GM18508 (cell line): ENCODE results near the gene SUCLG2.

Experiments used
- ATAC-seq: cut with Tn5 transposase; IDR thresholded peaks from one replicate; pipeline ENCODE4 v1.9.1; 2021; ENCODE audit warnings: moderate number of reproducible peaks; ENCODE audit not compliant: insufficient read depth, unreplicated experiment

Gene SUCLG2

DNA sequence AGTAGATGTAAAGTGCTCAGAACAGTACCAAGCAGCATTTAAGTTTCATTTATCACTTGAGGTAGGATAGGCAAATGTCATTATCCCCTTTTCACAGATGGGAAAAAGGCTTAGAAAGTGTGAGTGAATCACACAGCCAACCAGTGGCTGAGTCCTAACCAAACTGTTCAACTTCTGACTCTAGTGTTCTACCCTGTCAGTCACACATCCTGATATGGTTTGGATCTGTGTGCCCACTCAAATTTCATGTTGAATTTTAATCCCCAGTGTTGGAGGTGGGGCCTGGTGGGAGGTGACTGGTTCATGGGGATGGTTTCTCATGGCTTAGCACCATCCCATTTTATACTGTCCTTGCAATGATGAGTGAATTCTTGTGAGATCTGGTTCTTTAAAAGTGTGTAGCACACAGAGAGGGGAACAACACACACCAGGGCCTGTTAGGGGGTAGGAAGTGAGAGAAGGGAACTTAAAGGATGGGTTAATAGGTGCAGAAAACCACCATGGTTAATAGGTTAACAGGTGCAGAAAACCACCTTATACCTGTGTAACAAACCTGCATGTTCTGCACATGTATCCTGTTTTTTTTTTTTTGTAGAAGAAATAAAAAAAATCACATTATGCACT lies 304.7 kb downstream of the SUCLG2 start:
- peak; percentile 98 for ATAC-seq

DNA sequence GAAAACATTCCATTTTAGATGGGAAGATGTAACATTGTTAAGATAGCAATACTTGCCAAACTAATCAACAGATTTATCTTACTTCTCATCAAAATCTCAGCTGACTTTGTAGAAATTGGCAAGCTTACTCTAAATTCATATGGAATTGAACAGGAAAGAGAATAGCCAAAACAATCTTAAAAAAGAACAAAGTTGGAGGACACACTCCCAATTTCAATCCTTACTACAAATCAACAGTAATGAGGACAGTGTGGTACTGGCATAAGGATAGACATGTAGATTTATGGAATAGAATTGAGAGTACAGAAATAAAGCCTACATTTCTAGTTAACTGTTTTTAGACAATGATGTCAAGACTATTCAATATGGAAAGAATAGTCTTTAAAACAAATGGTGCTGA lies 308.3 kb downstream of the SUCLG2 start:
- ATAC-seq = no peak

DNA sequence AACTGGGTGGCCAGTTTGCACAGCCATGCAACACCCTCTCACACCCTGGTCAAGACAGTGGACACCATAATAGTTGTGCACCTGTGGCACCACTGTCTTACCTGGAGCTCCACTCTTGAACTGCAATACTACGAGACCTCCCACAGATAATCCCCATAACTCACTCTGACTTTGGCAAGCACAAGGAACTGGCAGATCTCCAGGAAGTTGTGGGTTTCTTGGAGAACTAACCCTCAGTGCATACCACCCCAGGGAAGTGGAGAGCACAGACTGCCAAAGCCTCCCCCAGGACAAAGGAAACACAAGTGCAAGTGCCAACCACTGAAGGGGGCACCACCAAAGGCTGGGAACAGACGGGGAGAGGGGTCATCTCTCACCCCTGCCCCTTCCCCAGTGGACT lies 318.6 kb downstream of the SUCLG2 start:
- ATAC-seq = no peak

DNA sequence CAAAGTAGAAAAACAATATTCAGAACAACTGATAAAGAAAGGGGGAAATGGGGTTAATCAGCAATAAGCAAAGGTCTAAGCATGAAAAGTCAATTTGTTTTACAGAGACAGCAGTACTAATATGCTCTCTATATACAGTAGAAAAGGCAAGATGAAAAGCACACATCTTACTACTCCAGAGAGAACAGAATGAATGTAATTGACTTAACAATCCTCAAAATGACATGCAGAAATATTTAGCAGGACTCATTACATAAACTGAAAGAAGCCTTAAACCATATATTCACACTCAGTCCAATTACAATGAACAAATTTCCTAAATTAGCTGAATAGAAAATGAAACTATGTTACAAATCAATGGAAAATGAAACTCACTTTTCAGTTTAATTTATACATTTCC lies 319.8 kb downstream of the SUCLG2 start:
- ATAC-seq = no peak

DNA sequence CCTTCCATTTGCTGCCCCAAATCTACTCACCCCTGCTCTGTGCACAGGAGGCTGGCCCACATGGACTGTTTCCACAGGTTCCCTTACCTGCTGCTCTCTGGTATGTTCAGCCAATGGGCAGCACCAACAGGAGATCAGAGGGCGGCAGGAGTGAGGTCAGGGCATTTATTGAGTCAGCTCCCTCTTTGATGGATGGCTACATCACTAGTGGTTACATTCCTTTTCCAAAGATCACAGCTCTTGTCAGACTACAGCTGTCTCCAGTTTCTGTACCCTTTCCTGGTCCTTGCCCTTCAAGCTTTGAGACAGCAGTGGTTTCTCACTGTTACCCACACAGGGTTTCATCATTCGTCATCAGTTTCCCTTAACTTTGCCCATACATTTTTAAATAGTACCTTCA lies 325.1 kb downstream of the SUCLG2 start:
- ATAC-seq = peak; percentile 79

DNA sequence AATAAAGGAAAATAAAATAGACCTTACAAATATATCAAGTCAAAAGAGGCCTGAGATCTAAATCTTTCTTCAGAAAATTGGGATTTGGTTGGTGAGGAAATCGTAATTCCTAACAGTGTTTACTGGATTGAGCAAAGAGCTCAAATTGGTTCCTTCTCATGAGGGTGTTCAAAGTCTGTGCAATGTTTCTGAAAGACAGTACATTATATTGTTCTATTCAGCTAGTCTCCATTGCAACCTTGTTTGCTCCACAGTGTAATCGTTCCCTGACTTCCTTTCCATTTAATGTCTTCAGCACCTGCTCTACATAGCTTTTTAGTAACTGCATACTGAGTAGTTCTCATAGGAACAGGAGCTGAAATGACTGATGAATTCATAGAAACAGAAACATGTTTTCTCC lies 326.8 kb downstream of the SUCLG2 start:
- no peak for ATAC-seq

DNA sequence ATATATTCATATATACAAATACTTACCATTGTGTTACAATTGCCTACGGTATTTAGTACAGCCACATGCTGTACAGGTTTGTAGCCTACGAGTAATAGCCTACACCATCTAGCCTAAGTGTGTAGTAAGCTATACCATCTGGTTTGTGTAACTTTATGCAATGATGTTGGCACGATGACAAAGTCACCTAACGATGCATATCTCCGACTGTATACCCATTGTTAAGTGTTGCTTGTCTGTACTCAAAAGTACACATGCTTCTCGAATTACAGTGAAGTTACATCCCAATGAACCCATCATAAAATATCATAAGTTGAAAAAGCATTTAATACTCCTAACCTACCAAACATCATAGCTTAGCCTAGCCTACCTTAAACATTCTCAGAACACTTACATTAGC lies 329.2 kb downstream of the SUCLG2 start:
- ATAC-seq = no peak
